Kidney (tissue), 14 donors: ENCODE results near the gene GNAI3. TPM values are rescaled to one million over a fixed set of nuclear protein-coding genes. Genes with fewer than 3 reads are reported as not detected.

Source experiments
- DNase-seq, 5 donors: peaks; one replicate each; pipeline ENCODE4 v3.0.0-alpha.2; 2013 to 2020
- FAIRE-seq: peaks from 2 replicates; lab custom pipeline; 2012; peaks lifted over from hg19 to GRCh38; lab: Jason Lieb, UNC
- H3K27ac ChIP-seq, 2 donors: one replicate each; pipeline ENCODE4 v1.7.0; 2013; ENCODE audit warnings: low read depth in 2 of 2, low read length in 2 of 2, inconsistent platforms in 1 of 2
- H3K27me3 ChIP-seq: one replicate; pipeline ENCODE4 v1.7.1; 2013; ENCODE audit warnings: low read length, inconsistent platforms; ENCODE audit not compliant: control insufficient read depth, insufficient read depth
- H3K36me3 ChIP-seq, 3 donors: one replicate each; pipeline versions ENCODE4 v1.7.0 to v1.7.1; 2013; ENCODE audit warnings: low read length in 3 of 3, control low read depth in 1 of 3, inconsistent platforms in 1 of 3; ENCODE audit not compliant: insufficient read depth in 3 of 3, control insufficient read depth in 2 of 3
- H3K4me1 ChIP-seq, 3 donors: one replicate each; pipeline versions ENCODE4 v1.7.0 to v1.7.1; 2013; ENCODE audit warnings: low read length in 3 of 3, inconsistent platforms in 1 of 3, low read depth in 1 of 3; ENCODE audit not compliant: control insufficient read depth in 2 of 3, insufficient read depth in 2 of 3
- H3K4me3 ChIP-seq, 3 donors: one replicate each; pipeline versions ENCODE4 v1.7.0 to v1.8.1; 2013; ENCODE audit warnings: low read length in 3 of 3, control low read depth in 1 of 3, inconsistent platforms in 1 of 3
- H3K9ac ChIP-seq, 3 donors: one replicate each; pipeline versions ENCODE4 v1.7.0 to v1.7.1; 2013; ENCODE audit warnings: low read length in 3 of 3, control low read depth in 1 of 3, inconsistent platforms in 1 of 3
- H3K9me3 ChIP-seq, 3 donors: one replicate each; pipeline versions ENCODE4 v1.7.0 to v1.7.1; 2013; ENCODE audit warnings: low read length in 3 of 3, control low read depth in 1 of 3, inconsistent platforms in 1 of 3; ENCODE audit not compliant: control insufficient read depth in 2 of 3, insufficient read depth in 1 of 3
- CTCF ChIP-seq: IDR thresholded peaks from 3 replicates; pipeline ENCODE4 v1.5.1; 2012; ENCODE audit warnings: mild to moderate bottlenecking, moderate library complexity, borderline replicate concordance; ENCODE audit not compliant: insufficient read depth; ENCODE audit errors: extremely low read depth
- intact Hi-C: fragments of 100-400 bp; cut with DNase I; formaldehyde crosslinking; loops from one replicate; pipeline ENCODE4 v1.11.1; 2022
- polyA plus RNA-seq: library from polyadenylated mRNA; stranded (reverse); fragments of 350-450 nt; fragmentation: Illumina TruSeq; extraction: RNeasy Lipid Tissue Mini Kit (QIAGEN cat#74804); gene quantifications from one replicate; pipeline ENCODE4 v1.2.3, GENCODE V29; 2014; ENCODE audit warnings: low read depth, low replicate concordance; ENCODE audit not compliant: insufficient read depth
- total RNA-seq: library from RNA; stranded (reverse); fragmentation: NEBNext Ultra II Directional; extraction: Animal tissue kit (Norgen Biotek cat#: 25700); gene quantifications from one replicate; pipeline ENCODE4 v1.2.1, GENCODE V29; 2021
- donor health status: control.
- donor health status: control.
- donor health status: control.
- donor health status: control.
- donor health status: control.
- donor health status: DM: yes; HTN: yes; CAD: no.
- donor health status: Normal renal cell carcinoma (clear cell type).

The GNAI3 gene
- total and polyA plus RNA-seq, 2 donors from 2014 or later: 4.2 to 8.0 TPM

DNA sequence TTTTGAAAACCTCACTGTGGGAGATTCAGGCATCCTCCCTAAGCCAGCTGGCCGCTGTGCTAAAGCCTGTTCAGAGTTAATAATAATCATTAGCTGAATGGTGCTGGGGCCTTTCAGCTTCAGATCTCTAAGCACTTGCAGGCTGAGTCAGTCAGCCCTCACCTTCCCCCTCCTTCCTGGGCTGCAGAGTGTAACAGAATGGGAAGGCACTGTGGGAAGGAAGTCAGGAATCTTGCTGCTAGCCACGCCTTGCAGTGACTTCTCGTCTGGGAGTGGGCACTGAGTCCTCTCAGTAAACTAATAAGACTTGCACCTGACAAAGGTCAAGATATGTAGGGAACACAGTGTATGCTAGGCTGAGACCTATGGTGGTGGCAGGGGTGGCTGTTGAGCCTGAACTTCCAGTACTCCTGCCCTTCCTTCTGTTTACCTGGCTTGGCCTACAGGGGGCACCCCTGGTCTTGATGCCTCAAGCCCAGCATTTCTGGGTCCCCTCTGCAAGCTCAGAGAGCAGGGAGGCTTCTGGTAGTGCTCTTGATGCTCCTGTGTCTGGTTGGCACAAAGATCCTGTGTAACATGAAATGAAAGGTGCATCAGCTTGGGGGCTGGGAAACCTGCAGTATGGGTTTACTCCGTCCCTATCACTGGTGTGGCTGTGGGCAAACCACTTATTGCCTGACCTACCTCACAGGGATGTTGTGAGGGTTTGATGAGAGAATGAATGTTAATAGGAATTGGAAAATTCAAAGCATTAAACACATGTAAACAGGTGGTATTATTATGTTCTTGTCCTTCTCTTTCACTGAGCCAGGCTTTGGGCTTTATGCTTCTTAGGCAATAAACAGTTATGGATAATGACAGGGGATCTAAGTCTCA is 48.5 kb upstream of the GNAI3 start:
- no peak overlapping the region for H3K9ac ChIP-seq
- peak; percentile 32 for TF ChIP-seq CTCF
- FAIRE-seq (no peak), DNase-seq (peak in 3 of 5 donors; percentile 41 to 62 (median 43))
- no peaks in the 10 kb centered on the region for H3K9me3 ChIP-seq
- H3K36me3 ChIP-seq: peaks cover 0 to 16% (median 15%) of the 10 kb centered on the region in 3 donors
- intact Hi-C loops: no loop called here
- H3K27ac ChIP-seq: no peak overlapping the region
- H3K27me3 ChIP-seq: no peaks in the 10 kb centered on the region
- no peak overlapping the region for H3K4me3 ChIP-seq
- peaks cover 0 to 17% (median 4%) of the 10 kb centered on the region in 3 donors for H3K4me1 ChIP-seq

GRCh38 chr1:109500941-109501381 is 47.5 kb upstream of the GNAI3 start:
- DNase-seq: no peak
- Histone ChIP-seq H3K9ac (no peak overlapping the region), H3K4me1 (peaks cover 0 to 14% (median 4%) of the 10 kb centered on the region in 3 donors), H3K27me3 (no peaks in the 10 kb centered on the region), H3K36me3 (peaks cover 0 to 16% (median 13%) of the 10 kb centered on the region in 3 donors), H3K4me3 (no peak overlapping the region), H3K27ac (no peak overlapping the region), H3K9me3 (no peaks in the 10 kb centered on the region)
- no peak for TF ChIP-seq CTCF
- intact Hi-C loops: no loop called here
- no peak for FAIRE-seq

- H3K9me3 ChIP-seq: no peaks in the 10 kb centered on the region
- intact Hi-C loops: no loop called here
- no peak overlapping the region for H3K9ac ChIP-seq
- peaks cover 0 to 10% (median 8%) of the 10 kb centered on the region in 3 donors for H3K36me3 ChIP-seq
- DNase-seq: no peak
- no peak for TF ChIP-seq CTCF
- H3K4me3 ChIP-seq: no peak overlapping the region
- FAIRE-seq: no peak
- H3K27ac ChIP-seq: no peak overlapping the region
- H3K4me1 ChIP-seq: peaks cover 0 to 14% (median 4%) of the 10 kb centered on the region in 3 donors
- no peaks in the 10 kb centered on the region for H3K27me3 ChIP-seq
Measured at GRCh38 chr1:109501644-109502363, 46.6 kb upstream of the GNAI3 start.
